Stomach (tissue), 9 donors: ENCODE measurements around the gene DRD4. TPM values are rescaled to one million over a fixed set of nuclear protein-coding genes. Genes with fewer than 3 reads are reported as not detected.
A peak's percentile ranks its signal among the peaks of the same experiment; 100 is the strongest.

Experiments
- DNase-seq, 2 donors: peaks; one replicate each; pipeline versions ENCODE4 v3.0.0 to v3.0.0-alpha.2; 2013 to 2019
- H3K27ac ChIP-seq, 5 donors: fragments of 200-600 bp in 4 of 5; sonication (generic) in 4 of 5; one replicate each; pipeline ENCODE4 v1.5.1; 2013 to 2019; ENCODE audit warnings: mild to moderate bottlenecking in 1 of 5, moderate library complexity in 1 of 5
- H3K27me3 ChIP-seq, 3 donors: fragments of 200-600 bp; sonication (generic); one replicate each; pipeline ENCODE4 v1.5.1; 2017 to 2019; ENCODE audit warnings: mixed run types in 1 of 3
- H3K36me3 ChIP-seq, 4 donors: fragments of 200-600 bp; sonication (generic); 1 replicate in 3 of 4; 2 replicates in 1 of 4; pipeline ENCODE4 v1.5.1; 2016 to 2019
- H3K4me1 ChIP-seq, 4 donors: fragments of 200-600 bp; sonication (generic); one replicate each; pipeline ENCODE4 v1.5.1; 2016 to 2019
- H3K4me3 ChIP-seq, 4 donors: fragments of 200-600 bp; sonication (generic) in 3 of 4; one replicate each; pipeline ENCODE4 v1.5.1; 2016 to 2019; ENCODE audit warnings: mild to moderate bottlenecking in 1 of 4
- H3K9me3 ChIP-seq, 4 donors: fragments of 200-600 bp; sonication (generic); one replicate each; pipeline ENCODE4 v1.5.1; 2016 to 2019
- EP300 ChIP-seq: sonication (generic); formaldehyde crosslinking; IDR thresholded peaks from one replicate; pipeline ENCODE4 v1.6.1; 2017; ENCODE audit warnings: antibody characterized with exemption
- POLR2A ChIP-seq, 4 donors: fragments of 450-650 bp; IDR thresholded peaks; one replicate each; pipeline ENCODE4 v1.6.1; 2016; ENCODE audit warnings: antibody characterized with exemption in 4 of 4, control low read depth in 2 of 4, mild to moderate bottlenecking in 1 of 4, moderate library complexity in 1 of 4
- POLR2AphosphoS5 ChIP-seq, 3 donors: sonication (generic); formaldehyde crosslinking; IDR thresholded peaks; one replicate each; pipeline ENCODE4 v1.6.1; 2016; ENCODE audit warnings: antibody characterized with exemption in 3 of 3
- WGBS, 5 donors: extraction: QIAGEN DNeasy Blood & Tissue Kit in 3 of 5; methylation state at CpG; one replicate each; pipeline versions ENCODE4 v1.1.5 to v1.1.7; 2013 to 2018; 5-methylcytosine and 5-hydroxymethylcytosine counted together
- intact Hi-C: fragments of 100-400 bp; cut with DNase I; formaldehyde crosslinking; loops from one replicate; pipeline ENCODE4 v1.15.1; 2023; ENCODE audit warnings: low total_unique reads
- polyA plus RNA-seq, 3 donors: library from polyadenylated mRNA; stranded (reverse); fragments of 200-250 nt; gene quantifications; one replicate each; pipeline ENCODE4 v1.2.3, GENCODE V29; 2013
- total RNA-seq, 5 donors: library from RNA; depleted of rRNA; stranded (reverse); fragments of >200 nt; gene quantifications; one replicate each; pipeline versions ENCODE4 v1.1.0 to v1.2.3, GENCODE V29; 2014 to 2016
- TF ChIP-seq, protein P1 (sequence below), 7 experiments: fragments of 450-650 bp in 4 of 7; fragments of 200-600 bp in 3 of 7; sonication (generic) in 3 of 7; IDR thresholded peaks; one replicate each; pipeline ENCODE4 v1.5.1; 2016 to 2019; ENCODE audit warnings: antibody characterized with exemption in 7 of 7, control low read depth in 2 of 7, mild to moderate bottlenecking in 1 of 7
- donor health status: healthy with polysubstance abuse.
- donor health status: Bipolar disorder and iron deficiency.
- donor health status: healthy.

DRD4 gene
- total and polyA plus RNA-seq, 8 donors: 0.19 to 1.7 (median 0.50) TPM; not detected in 5

GRCh38 chr11:613369-613968 is 23.6 kb upstream of the DRD4 start:
- Histone ChIP-seq H3K36me3 (peaks cover 53 to 68% (median 61%) of the 10 kb centered on the region in 4 donors), H3K4me3 (peak overlapping the region in 3 of 4 donors; percentile 17 to 61 (median 58)), H3K4me1 (peaks cover 36 to 57% (median 51%) of the 10 kb centered on the region in 4 donors), H3K27ac (peak overlapping the region; percentile 94 to 99 (median 97)), H3K27me3 (no peaks in the 10 kb centered on the region), H3K9me3 (no peaks in the 10 kb centered on the region)
- no peak for TF ChIP-seq POLR2A (IDR thresholded peaks at IDR 0.05)
- no peak for TF ChIP-seq EP300
- TF ChIP-seq, protein P1, sequence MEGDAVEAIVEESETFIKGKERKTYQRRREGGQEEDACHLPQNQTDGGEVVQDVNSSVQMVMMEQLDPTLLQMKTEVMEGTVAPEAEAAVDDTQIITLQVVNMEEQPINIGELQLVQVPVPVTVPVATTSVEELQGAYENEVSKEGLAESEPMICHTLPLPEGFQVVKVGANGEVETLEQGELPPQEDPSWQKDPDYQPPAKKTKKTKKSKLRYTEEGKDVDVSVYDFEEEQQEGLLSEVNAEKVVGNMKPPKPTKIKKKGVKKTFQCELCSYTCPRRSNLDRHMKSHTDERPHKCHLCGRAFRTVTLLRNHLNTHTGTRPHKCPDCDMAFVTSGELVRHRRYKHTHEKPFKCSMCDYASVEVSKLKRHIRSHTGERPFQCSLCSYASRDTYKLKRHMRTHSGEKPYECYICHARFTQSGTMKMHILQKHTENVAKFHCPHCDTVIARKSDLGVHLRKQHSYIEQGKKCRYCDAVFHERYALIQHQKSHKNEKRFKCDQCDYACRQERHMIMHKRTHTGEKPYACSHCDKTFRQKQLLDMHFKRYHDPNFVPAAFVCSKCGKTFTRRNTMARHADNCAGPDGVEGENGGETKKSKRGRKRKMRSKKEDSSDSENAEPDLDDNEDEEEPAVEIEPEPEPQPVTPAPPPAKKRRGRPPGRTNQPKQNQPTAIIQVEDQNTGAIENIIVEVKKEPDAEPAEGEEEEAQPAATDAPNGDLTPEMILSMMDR (IDR thresholded peaks at IDR 0.05): no peak
- no peak for TF ChIP-seq POLR2AphosphoS5 (IDR thresholded peaks at IDR 0.05)
- WGBS, 5 donors: 17 to 55% (median 41%) methylated on average over 12 to 36 of the region's 36 CpGs
- intact Hi-C loops: no loop called here
- peak; percentile 85 to 86 for DNase-seq

DNA sequence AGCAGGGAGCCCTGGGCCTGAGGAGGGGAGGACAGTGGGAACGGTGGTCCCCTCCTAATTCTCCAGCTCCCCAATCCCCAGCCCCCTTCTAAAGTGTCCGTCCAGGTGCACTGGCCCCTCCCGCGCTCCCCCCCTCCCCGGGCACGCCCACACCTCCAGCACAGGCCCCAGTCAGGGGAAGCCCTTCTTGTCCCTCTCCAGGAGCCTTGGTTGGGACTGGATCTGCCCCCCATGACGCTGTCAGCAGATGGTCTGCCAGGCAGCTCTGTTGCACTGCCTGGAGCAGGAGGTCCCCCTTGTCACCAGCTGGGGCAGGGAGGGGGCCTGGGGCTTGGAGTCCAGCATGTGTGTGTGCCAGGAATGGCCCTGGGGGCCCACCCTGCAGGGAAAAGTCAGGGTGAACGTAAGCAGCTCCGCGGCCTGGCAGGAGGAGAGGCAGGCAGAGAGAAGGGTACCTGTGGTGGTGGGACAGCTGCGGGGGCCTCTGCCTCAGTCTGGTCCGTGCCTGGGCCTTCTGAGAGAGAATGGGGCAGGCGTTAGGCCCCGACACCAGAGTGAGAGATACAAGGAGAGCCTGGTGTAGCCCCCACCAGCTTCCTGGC is 22.9 kb upstream of the DRD4 start:
- intact Hi-C loops: no loop called here
- Histone ChIP-seq H3K4me1 (peaks cover 36 to 57% (median 51%) of the 10 kb centered on the region in 4 donors), H3K27me3 (no peaks in the 10 kb centered on the region), H3K36me3 (peaks cover 46 to 64% (median 55%) of the 10 kb centered on the region in 4 donors), H3K27ac (peak overlapping the region; percentile 94 to 99 (median 97)), H3K9me3 (no peaks in the 10 kb centered on the region), H3K4me3 (peak overlapping the region; percentile 58 to 83 (median 61))
- WGBS, 5 donors: 27 to 62% (median 42%) methylated on average over 7 to 14 of the region's 14 CpGs
- TF ChIP-seq, protein P1 (IDR thresholded peaks at IDR 0.05): no peak
- TF ChIP-seq EP300: no peak
- no peak for TF ChIP-seq POLR2A (IDR thresholded peaks at IDR 0.05)
- TF ChIP-seq POLR2AphosphoS5 (IDR thresholded peaks at IDR 0.05): no peak
- DNase-seq: peak in 1 of 2 donors; percentile 31

GRCh38 chr11:614623-615503 is 22.2 kb upstream of the DRD4 start:
- Histone ChIP-seq H3K4me3 (peak overlapping the region; percentile 58 to 83 (median 61)), H3K27ac (peak overlapping the region; percentile 94 to 99 (median 97)), H3K9me3 (no peaks in the 10 kb centered on the region), H3K27me3 (no peaks in the 10 kb centered on the region), H3K36me3 (peaks cover 39 to 63% (median 52%) of the 10 kb centered on the region in 4 donors), H3K4me1 (peaks cover 36 to 57% (median 51%) of the 10 kb centered on the region in 4 donors)
- DNase-seq: peak; percentile 52 to 79
- intact Hi-C loops: no loop called here
- no peak for TF ChIP-seq EP300
- TF ChIP-seq POLR2AphosphoS5 (IDR thresholded peaks at IDR 0.05): peak in 2 of 3 donors; percentile 11 to 47
- WGBS, 5 donors: 19 to 51% (median 36%) methylated on average over 34 to 68 of the region's 68 CpGs

GRCh38 chr11:615504-616319 is 21.4 kb upstream of the DRD4 start, which contains the start of gene IRF7:
TSS of gene IRF7 (minus strand) at chr11:615950. CDS start at chr11:615364, 586 bp downstream.
- Histone ChIP-seq H3K4me1 (peaks cover 36 to 61% (median 51%) of the 10 kb centered on the region in 4 donors), H3K9me3 (no peaks in the 10 kb centered on the region), H3K4me3 (peak within 1 kb of the TSS; percentile 58 to 83 (median 61)), H3K36me3 (peaks cover 30 to 55% (median 43%) of the 10 kb centered on the region in 4 donors), H3K27ac (peak within 1 kb of the TSS; percentile 94 to 99 (median 97)), H3K27me3 (no peaks in the 10 kb centered on the region)
- 4 to 14% (median 5%) methylated on average over 20 to 66 of the region's 66 CpGs for WGBS, 5 donors
- TF ChIP-seq POLR2A (IDR thresholded peaks at IDR 0.05) (peak in 2 of 4 donors; percentile 47 to 88), POLR2AphosphoS5 (IDR thresholded peaks at IDR 0.05) (peak; percentile 31 to 94 (median 90))
- TF ChIP-seq, protein P1 (IDR thresholded peaks at IDR 0.05): no peak
- intact Hi-C loops: no loop called here
- peak; percentile 97 for DNase-seq
